Uterus (tissue), 2 donors: ENCODE results near the gene DLG1.

Source experiments
- POLR2A ChIP-seq, 2 donors: fragments of 450-650 bp; IDR thresholded peaks; one replicate each; pipeline ENCODE4 v1.6.1; 2016; ENCODE audit warnings: antibody characterized with exemption in 2 of 2, mild to moderate bottlenecking in 1 of 2, moderate library complexity in 1 of 2
- TF ChIP-seq, protein P1 (sequence below), 4 experiments: fragments of 200-600 bp in 2 of 4; fragments of 450-650 bp in 2 of 4; sonication (generic) in 2 of 4; IDR thresholded peaks; one replicate each; pipeline ENCODE4 v1.5.1; 2016 to 2019; ENCODE audit warnings: antibody characterized with exemption in 4 of 4, mild to moderate bottlenecking in 2 of 4, moderate library complexity in 1 of 4

- TF ChIP-seq, protein P1, sequence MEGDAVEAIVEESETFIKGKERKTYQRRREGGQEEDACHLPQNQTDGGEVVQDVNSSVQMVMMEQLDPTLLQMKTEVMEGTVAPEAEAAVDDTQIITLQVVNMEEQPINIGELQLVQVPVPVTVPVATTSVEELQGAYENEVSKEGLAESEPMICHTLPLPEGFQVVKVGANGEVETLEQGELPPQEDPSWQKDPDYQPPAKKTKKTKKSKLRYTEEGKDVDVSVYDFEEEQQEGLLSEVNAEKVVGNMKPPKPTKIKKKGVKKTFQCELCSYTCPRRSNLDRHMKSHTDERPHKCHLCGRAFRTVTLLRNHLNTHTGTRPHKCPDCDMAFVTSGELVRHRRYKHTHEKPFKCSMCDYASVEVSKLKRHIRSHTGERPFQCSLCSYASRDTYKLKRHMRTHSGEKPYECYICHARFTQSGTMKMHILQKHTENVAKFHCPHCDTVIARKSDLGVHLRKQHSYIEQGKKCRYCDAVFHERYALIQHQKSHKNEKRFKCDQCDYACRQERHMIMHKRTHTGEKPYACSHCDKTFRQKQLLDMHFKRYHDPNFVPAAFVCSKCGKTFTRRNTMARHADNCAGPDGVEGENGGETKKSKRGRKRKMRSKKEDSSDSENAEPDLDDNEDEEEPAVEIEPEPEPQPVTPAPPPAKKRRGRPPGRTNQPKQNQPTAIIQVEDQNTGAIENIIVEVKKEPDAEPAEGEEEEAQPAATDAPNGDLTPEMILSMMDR (IDR thresholded peaks at IDR 0.05), result no peak
- no peak for TF ChIP-seq POLR2A (IDR thresholded peaks at IDR 0.05)
Observed at GRCh38 chr3:197305854-197306253, 7.4 kb upstream of the DLG1 start.
